Renal pelvis (tissue), 4 donors: ENCODE measurements around the gene MFAP4. TPM values are rescaled to one million over a fixed set of nuclear protein-coding genes. Genes with fewer than 3 reads are reported as not detected.
A peak's percentile ranks its signal among the peaks of the same experiment; 100 is the strongest.

Experiments
- DNase-seq: peaks from one replicate; pipeline ENCODE4 v3.0.0-alpha.2; 2013
- polyA plus RNA-seq, 3 donors: library from polyadenylated mRNA; unstranded; fragments of 120-200 nt; gene quantifications; one replicate each; pipeline ENCODE4 v1.2.1, GENCODE V29; 2013; ENCODE audit not compliant: insufficient read length in 3 of 3

The MFAP4 gene
- polyA plus RNA-seq, 3 donors = 162 to 259 (median 181) TPM

GRCh38 chr17:19414396-19415280 lies 27.6 kb upstream of the MFAP4 start:
- no peak for DNase-seq

GRCh38 chr17:19413761-19414160 lies 26.8 kb upstream of the MFAP4 start:
- no peak for DNase-seq

GRCh38 chr17:19412984-19413383 lies 26.0 kb upstream of the MFAP4 start:
- DNase-seq = no peak

DNA sequence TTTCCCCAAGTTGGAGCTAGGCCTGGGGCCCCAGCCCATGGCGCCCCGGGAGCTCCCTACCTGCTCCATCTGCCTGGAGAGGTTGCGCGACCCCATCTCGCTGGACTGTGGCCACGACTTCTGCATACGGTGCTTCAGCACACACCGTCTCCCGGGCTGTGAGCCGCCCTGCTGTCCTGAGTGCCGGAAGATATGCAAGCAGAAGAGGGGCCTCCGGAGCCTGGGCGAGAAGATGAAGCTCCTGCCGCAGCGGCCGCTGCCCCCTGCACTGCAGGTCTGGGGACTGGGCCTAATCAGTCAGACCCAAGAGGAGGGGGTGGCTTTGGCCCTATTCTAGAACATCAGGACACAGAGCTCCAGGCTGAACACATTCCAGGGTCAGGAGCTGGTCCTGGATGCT lies 25.5 kb upstream of the MFAP4 start:
- DNase-seq = no peak

GRCh38 chr17:19411631-19412030 lies 24.6 kb upstream of the MFAP4 start:
- no peak for DNase-seq

- DNase-seq = no peak
Observed at GRCh38 chr17:19410875-19411620, 24.1 kb upstream of the MFAP4 start, which contains the start of gene RNF112. TSS of gene RNF112 (plus strand) at chr17:19411232. CDS start at chr17:19411409, 177 bp downstream.

GRCh38 chr17:19410091-19410490 lies 23.1 kb upstream of the MFAP4 start:
- DNase-seq = no peak

DNA sequence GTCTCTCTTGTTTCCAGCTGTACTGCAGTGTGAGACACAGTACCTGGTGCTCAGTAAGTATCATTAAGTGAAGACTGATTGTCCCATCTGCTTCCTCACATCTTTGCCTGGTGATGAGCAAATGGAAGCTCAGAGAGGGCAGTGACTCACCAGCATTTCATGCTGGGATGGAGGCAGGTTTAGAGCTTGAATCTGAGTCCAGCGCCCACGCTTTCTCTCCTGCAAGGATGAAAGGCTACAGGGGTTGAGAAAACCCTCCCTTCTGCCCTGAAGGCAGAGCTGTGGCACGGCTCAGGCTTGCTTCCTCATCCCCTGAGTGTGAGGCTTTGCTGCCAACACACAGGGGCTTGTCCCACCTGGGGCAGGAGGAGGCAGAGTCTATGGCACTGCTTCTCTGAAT lies 22.5 kb upstream of the MFAP4 start:
- no peak for DNase-seq

- DNase-seq = no peak
Observed at GRCh38 chr17:19409066-19409465, 22.1 kb upstream of the MFAP4 start.

- DNase-seq = no peak
Observed at GRCh38 chr17:19408346-19408710, 21.3 kb upstream of the MFAP4 start.

- no peak for DNase-seq
Observed at GRCh38 chr17:19407601-19408345, 20.8 kb upstream of the MFAP4 start.

GRCh38 chr17:19405114-19405513 lies 18.1 kb upstream of the MFAP4 start:
- DNase-seq = no peak

GRCh38 chr17:19404264-19404663 lies 17.3 kb upstream of the MFAP4 start:
- DNase-seq = no peak

- no peak for DNase-seq
Observed at GRCh38 chr17:19403021-19403420, 16.0 kb upstream of the MFAP4 start.

DNA sequence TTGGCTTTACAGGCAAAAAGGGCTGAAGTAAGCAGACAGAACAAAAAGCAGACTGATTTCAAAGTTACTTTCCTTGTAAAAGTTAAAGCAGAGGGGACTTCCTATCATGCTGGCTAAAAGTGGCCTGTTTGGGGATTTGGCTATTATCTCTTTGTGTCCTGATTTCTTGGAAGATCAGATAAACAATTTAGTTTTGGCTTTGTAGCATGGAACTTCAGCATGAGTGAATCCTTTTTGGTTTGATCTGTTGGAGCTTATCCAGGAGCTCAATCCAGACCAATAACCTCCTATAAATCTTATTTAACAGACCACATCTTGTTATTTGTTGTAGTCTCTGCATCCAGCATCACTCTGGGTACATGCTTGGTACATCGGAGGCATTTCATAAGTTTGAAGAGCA lies 15.2 kb upstream of the MFAP4 start:
- no peak for DNase-seq

DNA sequence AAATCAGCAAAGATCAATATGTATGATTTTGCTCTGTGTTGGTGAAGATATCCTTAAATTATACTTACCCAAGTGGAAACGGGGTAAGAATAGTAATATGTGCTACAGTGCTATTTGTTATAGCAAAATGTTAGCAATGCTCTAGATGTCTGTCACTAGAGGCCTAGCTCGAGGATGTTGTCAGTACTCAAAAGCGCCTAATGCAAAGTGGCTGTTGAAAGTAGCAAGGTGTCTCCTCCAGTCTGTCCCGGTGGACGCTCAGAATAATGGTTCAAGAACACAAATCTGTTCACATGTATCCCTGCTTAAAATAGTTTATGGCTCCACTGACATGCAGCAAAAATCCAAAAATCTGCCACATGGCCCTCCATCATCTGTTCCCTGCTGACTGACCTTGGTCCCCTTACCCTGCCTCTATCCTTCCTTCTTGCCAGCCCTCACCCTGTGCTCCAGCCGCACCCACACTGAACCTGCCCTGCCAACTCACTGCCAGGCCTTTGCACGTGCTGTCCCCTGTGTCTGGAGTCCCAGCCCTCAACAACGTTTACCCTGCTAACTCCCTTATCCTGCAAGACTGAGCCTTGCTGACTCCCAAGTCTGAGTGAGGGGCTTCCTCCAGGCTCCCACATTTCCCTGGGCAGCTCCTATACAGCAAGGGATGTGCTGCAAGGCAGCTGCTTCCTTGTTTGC lies 14.5 kb upstream of the MFAP4 start:
- no peak for DNase-seq

- DNase-seq = no peak
Observed at GRCh38 chr17:19399750-19400450, 12.9 kb upstream of the MFAP4 start.

DNA sequence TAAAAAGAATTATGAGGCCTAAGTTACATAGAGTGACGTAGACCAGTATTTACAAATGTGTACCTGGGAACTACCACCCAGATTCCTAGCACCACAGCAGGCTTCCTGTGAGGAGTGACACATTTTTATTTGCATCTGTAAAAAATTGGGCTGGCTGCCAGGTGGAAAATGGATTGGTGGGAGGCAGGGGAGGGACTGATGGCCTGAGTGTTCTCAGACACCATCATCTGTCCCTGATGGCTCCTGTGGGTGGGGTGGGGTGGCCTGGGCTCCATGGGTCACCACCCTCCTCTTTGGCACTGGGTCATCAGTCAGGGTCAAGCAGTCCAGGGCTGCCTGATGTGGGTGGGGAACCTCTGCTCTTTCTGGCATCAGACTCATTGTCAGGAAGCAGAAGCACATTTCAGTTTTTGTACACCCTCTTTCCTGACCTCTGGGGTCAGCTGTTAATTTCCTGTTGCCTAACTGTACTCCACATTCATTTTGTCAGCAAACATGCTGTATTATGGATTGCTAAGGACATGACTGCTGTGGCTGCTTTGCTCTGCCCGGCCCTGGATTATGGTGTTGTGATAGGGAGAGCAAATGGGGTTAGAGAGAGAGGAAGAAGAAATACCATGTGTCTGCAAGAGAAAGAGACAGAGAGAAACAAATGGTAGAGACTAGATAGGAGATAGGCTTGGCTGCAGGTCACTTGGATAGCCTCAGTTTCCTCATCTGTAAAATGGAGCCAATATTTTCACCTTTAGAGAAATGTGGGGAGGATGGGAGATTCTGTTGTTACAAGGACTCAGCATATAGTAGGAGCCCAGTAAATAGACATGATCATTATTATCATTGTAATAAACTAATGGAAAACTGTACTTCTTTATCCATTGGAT lies 11.6 kb upstream of the MFAP4 start:
- peak; percentile 49 for DNase-seq

DNA sequence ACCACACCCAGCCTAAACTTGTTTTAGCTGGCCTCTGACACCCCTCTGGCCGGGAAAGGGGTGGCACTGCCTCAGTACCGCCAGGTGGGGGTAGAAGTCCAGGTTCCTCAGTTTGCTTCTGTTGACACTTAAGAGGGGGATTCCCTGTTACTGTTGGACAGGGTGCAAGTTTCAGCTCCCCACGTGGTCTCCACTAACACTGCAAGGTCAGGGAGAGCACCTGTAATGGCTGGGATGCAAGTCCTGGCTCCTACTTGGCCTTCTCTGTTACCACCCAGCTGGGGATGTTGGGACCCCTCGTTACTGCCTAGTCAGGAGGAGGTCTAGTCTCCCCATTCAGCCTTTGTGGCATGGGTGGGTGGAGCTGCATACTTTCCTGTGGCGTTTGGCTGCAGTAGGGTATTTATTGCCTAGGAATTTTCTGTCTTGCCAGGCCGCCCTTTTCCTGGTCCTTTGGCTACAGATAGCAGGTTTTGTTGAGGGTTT lies 10.6 kb upstream of the MFAP4 start:
- no peak for DNase-seq

DNA sequence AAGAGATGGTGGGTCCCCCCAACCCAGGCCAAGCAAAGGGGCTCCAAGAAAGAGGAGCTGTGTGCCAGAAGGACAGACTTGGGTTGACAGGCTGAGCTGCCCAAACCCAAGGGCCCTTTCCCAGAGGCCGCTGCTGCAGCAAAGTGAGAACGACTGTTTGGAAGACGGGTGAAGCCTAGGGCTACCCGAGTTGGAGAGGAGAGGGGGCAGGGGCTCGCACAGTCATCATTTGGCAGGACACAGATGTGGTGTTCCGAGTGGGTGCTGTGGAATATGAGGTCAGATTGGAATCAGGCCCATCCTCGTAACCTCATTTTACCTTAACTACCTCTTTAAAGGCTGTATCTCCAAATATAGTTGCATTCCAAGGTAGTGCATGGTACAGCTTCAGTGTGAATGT lies 5.3 kb upstream of the MFAP4 start:
- no peak for DNase-seq
